HepG2 (cell line): ENCODE data around the gene NOP9. TPM values are rescaled to one million over a fixed set of nuclear protein-coding genes. Genes with fewer than 3 reads are reported as not detected.
A peak's percentile ranks its signal among the peaks of the same experiment; 100 is the strongest.

Source experiments
- BRCA1 ChIP-seq: sonication (generic); formaldehyde crosslinking; IDR thresholded peaks from 2 replicates; pipeline ENCODE4 v1.4.0; 2020; ENCODE audit warnings: missing genetic modification reagents
- KDM1A ChIP-seq: IDR thresholded peaks from 2 replicates; pipeline ENCODE4 v1.6.1; 2016; ENCODE audit warnings: missing compliant biosample characterization
- KDM3A ChIP-seq: IDR thresholded peaks from 2 replicates; pipeline ENCODE4 v1.6.1; 2018; ENCODE audit warnings: low read depth, missing compliant biosample characterization
- NAIF1 ChIP-seq: sonication (generic); formaldehyde crosslinking; IDR thresholded peaks from 2 replicates; pipeline ENCODE4 v1.5.0; 2020; ENCODE audit warnings: mild to moderate bottlenecking, missing genetic modification reagents, borderline replicate concordance
- PITX1 ChIP-seq: sonication (generic); formaldehyde crosslinking; IDR thresholded peaks from 2 replicates; pipeline ENCODE4 v1.5.1; 2020; ENCODE audit warnings: mild to moderate bottlenecking, missing genetic modification reagents
- TCF12 ChIP-seq, 2 experiments: fragments of 450-650 bp in 1 of 2; sonication (generic) in 1 of 2; formaldehyde crosslinking in 1 of 2; IDR thresholded peaks; 2 replicates each; pipeline versions ENCODE4 v1.6.1 to v1.8.0; 2017 to 2022; ENCODE audit warnings: antibody characterized with exemption in 1 of 2, mild to moderate bottlenecking in 1 of 2, missing genetic modification reagents in 1 of 2, moderate library complexity in 1 of 2
- ZIK1 ChIP-seq: sonication (generic); formaldehyde crosslinking; IDR thresholded peaks from 2 replicates; pipeline ENCODE4 v1.5.0; 2020; ENCODE audit warnings: mild to moderate bottlenecking, low read depth, missing genetic modification reagents, borderline replicate concordance
- ZKSCAN5 ChIP-seq: sonication (generic); formaldehyde crosslinking; IDR thresholded peaks from 2 replicates; pipeline ENCODE4 v1.5.1; 2020; ENCODE audit warnings: mild to moderate bottlenecking, missing genetic modification reagents
- ZNF138 ChIP-seq: sonication (generic); formaldehyde crosslinking; IDR thresholded peaks from 2 replicates; pipeline ENCODE4 v1.5.0; 2020; ENCODE audit warnings: mild to moderate bottlenecking, low read depth, missing genetic modification reagents
- ZNF326 ChIP-seq: sonication (generic); formaldehyde crosslinking; IDR thresholded peaks from 2 replicates; pipeline ENCODE4 v1.4.0; 2020; ENCODE audit warnings: missing genetic modification reagents, borderline replicate concordance
- ZNF572 ChIP-seq: sonication (generic); formaldehyde crosslinking; IDR thresholded peaks from 2 replicates; pipeline ENCODE4 v1.5.1; 2020; ENCODE audit warnings: mild to moderate bottlenecking, missing genetic modification reagents
- ZNF616 ChIP-seq: sonication (generic); formaldehyde crosslinking; IDR thresholded peaks from 2 replicates; pipeline ENCODE4 v1.5.0; 2020; ENCODE audit warnings: low read depth, mild to moderate bottlenecking, missing genetic modification reagents
- ZNF777 ChIP-seq: sonication (generic); formaldehyde crosslinking; IDR thresholded peaks from 2 replicates; pipeline ENCODE4 v1.4.0; 2020; ENCODE audit warnings: missing genetic modification reagents
- polyA plus RNA-seq, 8 experiments: library from polyadenylated mRNA; depleted of rRNA in 3 of 8; stranded (reverse) in 7 of 8; unstranded in 1 of 8; fragments of >200 nt; fragmentation: Illumina TruSeq in 4 of 8; extraction: Trizol in 4 of 8; gene quantifications; 2 replicates each; pipeline versions ENCODE4 v1.2.1 to v1.2.3, GENCODE V29; 2011 to 2016; ENCODE audit warnings: low read depth in 4 of 8, missing spikeins in 1 of 8, mixed read lengths in 1 of 8; ENCODE audit not compliant: insufficient read depth in 1 of 8
- total RNA-seq, 5 experiments: library from RNA; depleted of rRNA; stranded (reverse); fragments of >200 nt; fragmentation: Illumina TruSeq; extraction: Trizol; gene quantifications; 2 replicates each; pipeline ENCODE4 v1.2.3, GENCODE V29; 2016; ENCODE audit warnings: low read depth in 1 of 5
- TF ChIP-seq, protein P1 (sequence below): sonication (generic); formaldehyde crosslinking; IDR thresholded peaks from 2 replicates; pipeline ENCODE4 v1.5.0; 2020; ENCODE audit warnings: mild to moderate bottlenecking, missing genetic modification reagents
- TF ChIP-seq, protein P2 (sequence below): sonication (generic); formaldehyde crosslinking; IDR thresholded peaks from 2 replicates; pipeline ENCODE4 v1.5.1; 2020; ENCODE audit warnings: mild to moderate bottlenecking, missing genetic modification reagents, moderate library complexity
- TF ChIP-seq, protein P3 (sequence below): sonication (generic); formaldehyde crosslinking; IDR thresholded peaks from 2 replicates; pipeline ENCODE4 v1.4.0; 2020; ENCODE audit warnings: low read depth, missing genetic modification reagents
- TF ChIP-seq, protein P4 (sequence below): sonication (generic); formaldehyde crosslinking; conservative IDR thresholded peaks from 2 replicates; pipeline ENCODE4 v1.8.0; 2022; ENCODE audit warnings: mild to moderate bottlenecking, moderate library complexity, missing genetic modification reagents
- TF ChIP-seq, protein P5 (sequence below), 2 experiments: fragments of 450-650 bp in 1 of 2; sonication (generic) in 1 of 2; formaldehyde crosslinking; IDR thresholded peaks; 2 replicates each; pipeline versions ENCODE4 v1.5.0 to v1.8.0; 2020 to 2022; ENCODE audit warnings: mild to moderate bottlenecking in 1 of 2, missing genetic modification reagents in 1 of 2

The NOP9 gene
- total and polyA plus RNA-seq, 2 of the 13 experiments (the other 11 are each of a cell fraction or from before 2014, with no cell fraction given), result 24.5 to 61.6 TPM

DNA sequence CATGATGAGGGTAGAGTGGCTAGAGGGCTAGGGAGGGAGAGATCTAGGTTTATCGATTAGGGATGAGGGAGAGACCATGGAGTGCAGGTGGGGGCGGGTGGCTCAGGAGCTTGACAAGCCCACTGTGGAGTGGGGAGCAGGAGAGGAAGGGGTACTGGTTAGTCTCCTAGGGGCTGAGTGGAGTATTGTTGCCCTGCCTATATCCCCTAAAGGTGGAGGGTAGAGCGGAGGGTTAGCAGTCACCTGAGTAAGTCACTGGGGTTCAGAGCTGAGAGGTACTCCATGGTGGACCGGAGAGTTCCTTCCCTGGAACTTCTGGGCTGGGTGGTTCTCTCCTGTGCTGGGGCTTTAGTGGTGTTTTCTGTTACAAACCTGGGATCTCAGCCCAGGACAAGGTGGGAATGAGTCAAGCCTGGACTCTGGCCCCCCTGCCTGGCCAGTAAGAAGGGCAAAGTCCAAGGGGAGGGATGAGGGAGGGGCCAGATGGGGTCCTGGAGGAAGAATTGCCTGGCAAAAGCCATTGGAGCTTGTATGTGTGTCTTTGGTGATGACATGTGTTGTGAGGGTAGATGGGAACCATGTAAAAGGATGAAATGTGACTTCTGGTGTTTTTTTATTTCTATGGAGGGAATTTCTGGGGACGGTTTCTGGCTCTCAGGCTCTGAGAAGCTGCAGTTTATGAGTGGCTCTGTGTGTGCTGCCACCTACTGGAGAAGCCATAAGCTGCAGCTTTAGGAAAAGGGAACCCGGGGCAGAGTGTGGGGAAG is 8.1 kb downstream of the NOP9 start, which contains the start of gene CIDEB (continued):
- TF ChIP-seq ZNF777 (CRISPR knock-in tag), result 0 out of 2 replicates have a peak, but pooled peaks have one; percentile 16
- TF ChIP-seq ZKSCAN5 (CRISPR knock-in tag), result no peak; the same call in 1 of the 2 replicates
- TF ChIP-seq, protein P1, sequence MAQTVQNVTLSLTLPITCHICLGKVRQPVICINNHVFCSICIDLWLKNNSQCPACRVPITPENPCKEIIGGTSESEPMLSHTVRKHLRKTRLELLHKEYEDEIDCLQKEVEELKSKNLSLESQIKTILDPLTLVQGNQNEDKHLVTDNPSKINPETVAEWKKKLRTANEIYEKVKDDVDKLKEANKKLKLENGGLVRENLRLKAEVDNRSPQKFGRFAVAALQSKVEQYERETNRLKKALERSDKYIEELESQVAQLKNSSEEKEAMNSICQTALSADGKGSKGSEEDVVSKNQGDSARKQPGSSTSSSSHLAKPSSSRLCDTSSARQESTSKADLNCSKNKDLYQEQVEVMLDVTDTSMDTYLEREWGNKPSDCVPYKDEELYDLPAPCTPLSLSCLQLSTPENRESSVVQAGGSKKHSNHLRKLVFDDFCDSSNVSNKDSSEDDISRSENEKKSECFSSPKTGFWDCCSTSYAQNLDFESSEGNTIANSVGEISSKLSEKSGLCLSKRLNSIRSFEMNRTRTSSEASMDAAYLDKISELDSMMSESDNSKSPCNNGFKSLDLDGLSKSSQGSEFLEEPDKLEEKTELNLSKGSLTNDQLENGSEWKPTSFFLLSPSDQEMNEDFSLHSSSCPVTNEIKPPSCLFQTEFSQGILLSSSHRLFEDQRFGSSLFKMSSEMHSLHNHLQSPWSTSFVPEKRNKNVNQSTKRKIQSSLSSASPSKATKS (CRISPR knock-in tag), result no peak
- peak; percentile 96 for TF ChIP-seq PITX1 (CRISPR knock-in tag)
- TF ChIP-seq, protein P2, sequence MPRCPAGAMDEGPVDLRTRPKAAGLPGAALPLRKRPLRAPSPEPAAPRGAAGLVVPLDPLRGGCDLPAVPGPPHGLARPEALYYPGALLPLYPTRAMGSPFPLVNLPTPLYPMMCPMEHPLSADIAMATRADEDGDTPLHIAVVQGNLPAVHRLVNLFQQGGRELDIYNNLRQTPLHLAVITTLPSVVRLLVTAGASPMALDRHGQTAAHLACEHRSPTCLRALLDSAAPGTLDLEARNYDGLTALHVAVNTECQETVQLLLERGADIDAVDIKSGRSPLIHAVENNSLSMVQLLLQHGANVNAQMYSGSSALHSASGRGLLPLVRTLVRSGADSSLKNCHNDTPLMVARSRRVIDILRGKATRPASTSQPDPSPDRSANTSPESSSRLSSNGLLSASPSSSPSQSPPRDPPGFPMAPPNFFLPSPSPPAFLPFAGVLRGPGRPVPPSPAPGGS (CRISPR knock-in tag), result peak; percentile 78
- TF ChIP-seq KDM1A, result peak; percentile 73; the same call in 1 of the 2 replicates
- TF ChIP-seq BRCA1, result no peak
- TF ChIP-seq KDM3A (CRISPR knock-in tag), result peak; percentile 87
- TF ChIP-seq, protein P3, sequence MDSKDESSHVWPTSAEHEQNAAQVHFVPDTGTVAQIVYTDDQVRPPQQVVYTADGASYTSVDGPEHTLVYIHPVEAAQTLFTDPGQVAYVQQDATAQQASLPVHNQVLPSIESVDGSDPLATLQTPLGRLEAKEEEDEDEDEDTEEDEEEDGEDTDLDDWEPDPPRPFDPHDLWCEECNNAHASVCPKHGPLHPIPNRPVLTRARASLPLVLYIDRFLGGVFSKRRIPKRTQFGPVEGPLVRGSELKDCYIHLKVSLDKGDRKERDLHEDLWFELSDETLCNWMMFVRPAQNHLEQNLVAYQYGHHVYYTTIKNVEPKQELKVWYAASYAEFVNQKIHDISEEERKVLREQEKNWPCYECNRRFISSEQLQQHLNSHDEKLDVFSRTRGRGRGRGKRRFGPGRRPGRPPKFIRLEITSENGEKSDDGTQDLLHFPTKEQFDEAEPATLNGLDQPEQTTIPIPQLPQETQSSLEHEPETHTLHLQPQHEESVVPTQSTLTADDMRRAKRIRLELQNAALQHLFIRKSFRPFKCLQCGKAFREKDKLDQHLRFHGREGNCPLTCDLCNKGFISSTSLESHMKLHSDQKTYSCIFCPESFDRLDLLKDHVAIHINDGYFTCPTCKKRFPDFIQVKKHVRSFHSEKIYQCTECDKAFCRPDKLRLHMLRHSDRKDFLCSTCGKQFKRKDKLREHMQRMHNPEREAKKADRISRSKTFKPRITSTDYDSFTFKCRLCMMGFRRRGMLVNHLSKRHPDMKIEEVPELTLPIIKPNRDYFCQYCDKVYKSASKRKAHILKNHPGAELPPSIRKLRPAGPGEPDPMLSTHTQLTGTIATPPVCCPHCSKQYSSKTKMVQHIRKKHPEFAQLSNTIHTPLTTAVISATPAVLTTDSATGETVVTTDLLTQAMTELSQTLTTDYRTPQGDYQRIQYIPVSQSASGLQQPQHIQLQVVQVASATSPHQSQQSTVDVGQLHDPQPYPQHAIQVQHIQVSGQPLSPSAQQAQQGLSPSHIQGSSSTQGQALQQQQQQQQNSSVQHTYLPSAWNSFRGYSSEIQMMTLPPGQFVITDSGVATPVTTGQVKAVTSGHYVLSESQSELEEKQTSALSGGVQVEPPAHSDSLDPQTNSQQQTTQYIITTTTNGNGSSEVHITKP, result peak; percentile 94
- peak; percentile 49; the same call in 1 of the 2 replicates for TF ChIP-seq ZNF326 (CRISPR knock-in tag)
- TF ChIP-seq, protein P4, sequence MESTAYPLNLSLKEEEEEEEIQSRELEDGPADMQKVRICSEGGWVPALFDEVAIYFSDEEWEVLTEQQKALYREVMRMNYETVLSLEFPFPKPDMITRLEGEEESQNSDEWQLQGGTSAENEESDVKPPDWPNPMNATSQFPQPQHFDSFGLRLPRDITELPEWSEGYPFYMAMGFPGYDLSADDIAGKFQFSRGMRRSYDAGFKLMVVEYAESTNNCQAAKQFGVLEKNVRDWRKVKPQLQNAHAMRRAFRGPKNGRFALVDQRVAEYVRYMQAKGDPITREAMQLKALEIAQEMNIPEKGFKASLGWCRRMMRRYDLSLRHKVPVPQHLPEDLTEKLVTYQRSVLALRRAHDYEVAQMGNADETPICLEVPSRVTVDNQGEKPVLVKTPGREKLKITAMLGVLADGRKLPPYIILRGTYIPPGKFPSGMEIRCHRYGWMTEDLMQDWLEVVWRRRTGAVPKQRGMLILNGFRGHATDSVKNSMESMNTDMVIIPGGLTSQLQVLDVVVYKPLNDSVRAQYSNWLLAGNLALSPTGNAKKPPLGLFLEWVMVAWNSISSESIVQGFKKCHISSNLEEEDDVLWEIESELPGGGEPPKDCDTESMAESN, result peak; percentile 74; the same call in 1 of the 2 replicates
- TF ChIP-seq NAIF1 (CRISPR knock-in tag), result no peak
- TF ChIP-seq, protein P5, sequence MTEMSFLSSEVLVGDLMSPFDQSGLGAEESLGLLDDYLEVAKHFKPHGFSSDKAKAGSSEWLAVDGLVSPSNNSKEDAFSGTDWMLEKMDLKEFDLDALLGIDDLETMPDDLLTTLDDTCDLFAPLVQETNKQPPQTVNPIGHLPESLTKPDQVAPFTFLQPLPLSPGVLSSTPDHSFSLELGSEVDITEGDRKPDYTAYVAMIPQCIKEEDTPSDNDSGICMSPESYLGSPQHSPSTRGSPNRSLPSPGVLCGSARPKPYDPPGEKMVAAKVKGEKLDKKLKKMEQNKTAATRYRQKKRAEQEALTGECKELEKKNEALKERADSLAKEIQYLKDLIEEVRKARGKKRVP (CRISPR knock-in tag; IDR thresholded peaks at IDR 0.05), result no peak
- no peak for TF ChIP-seq ZNF138
- TF ChIP-seq TCF12 (IDR thresholded peaks at IDR 0.05), result no peak
- peak; percentile 89; the same call in 1 of the 2 replicates for TF ChIP-seq TCF12 (CRISPR knock-in tag; IDR thresholded peaks at IDR 0.05)
- TF ChIP-seq ZNF572, result peak; percentile 86; the same call in 1 of the 2 replicates
- TF ChIP-seq ZNF616 (CRISPR knock-in tag), result peak; percentile 39; the same call in 1 of the 2 replicates
- peak; percentile 46; the same call in 1 of the 2 replicates for TF ChIP-seq ZIK1 (CRISPR knock-in tag)
